Femur (tissue), 1 donor: ENCODE measurements around the gene PPFIBP2.

Experiments
- DNase-seq: peaks from one replicate; pipeline ENCODE4 v3.0.0-alpha.2; 2017

Gene PPFIBP2

DNA sequence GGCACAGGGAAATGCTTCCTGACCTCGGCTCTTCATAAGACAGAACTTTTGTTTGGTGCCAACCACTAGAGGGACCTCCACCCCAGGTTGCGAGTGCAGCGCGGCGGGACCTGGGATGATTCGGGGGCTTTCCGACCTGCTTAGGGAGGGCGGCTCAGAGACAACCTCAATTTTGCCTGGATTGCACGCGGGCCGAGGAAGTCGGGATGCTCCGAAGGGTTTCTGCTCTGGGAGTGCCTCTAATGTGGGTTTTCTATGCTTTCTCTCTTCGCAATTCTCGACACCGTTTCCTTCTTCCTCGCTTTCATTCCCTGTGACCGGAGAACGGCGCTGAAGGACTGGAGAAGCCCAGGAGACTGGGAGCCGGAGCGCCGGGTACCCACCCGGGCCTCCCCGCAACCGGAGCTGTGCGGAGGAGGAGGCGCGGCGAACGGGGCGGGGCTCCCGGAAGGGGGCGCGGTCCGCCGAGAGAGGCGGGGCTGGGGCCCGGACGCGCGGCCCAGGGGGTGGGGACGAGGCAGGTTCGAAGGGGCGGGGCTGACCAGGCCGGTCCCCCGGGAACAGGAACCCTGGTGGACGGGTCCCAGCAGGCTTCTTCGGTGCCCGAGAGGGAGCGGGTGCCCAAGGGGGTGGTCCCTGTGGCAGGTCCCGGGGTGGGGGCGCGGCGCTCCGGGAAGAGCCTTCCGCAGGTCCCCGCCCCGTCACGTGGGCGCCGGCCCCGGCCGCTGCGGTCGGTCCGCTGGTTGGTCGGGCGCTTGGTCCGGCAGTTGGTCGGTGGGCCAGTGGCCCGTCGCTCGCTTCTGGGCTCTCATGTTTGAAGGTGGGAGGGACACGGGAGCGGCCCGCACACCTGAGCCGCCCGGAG lies at the start of gene PPFIBP2:
Gene PPFIBP2, plus strand, starts transcription at position 766 of the 865 bp plus-strand sequence. CDS start 35,477 bp downstream, outside the sequence.
- DNase-seq: peak; percentile 87

DNA sequence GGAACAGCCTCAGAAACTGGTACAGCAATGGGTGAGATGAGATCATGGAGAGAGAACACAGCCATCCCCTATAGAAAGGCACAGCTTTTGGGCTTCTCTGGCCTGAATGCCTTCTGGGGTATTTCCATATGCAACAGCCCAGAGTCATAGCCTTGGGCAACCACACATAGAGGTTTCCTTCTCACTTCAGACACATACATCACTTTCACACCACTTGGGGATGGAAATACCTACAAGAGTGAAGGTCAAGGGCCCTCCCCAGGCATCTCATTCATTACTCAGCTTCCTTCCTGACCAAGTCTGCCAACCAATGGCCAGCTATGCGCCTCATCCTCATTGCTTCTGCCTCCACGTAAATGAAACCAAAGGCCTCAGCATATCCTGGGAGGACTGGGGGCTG lies 46.1 kb upstream of the PPFIBP2 start:
- DNase-seq: no peak

DNA sequence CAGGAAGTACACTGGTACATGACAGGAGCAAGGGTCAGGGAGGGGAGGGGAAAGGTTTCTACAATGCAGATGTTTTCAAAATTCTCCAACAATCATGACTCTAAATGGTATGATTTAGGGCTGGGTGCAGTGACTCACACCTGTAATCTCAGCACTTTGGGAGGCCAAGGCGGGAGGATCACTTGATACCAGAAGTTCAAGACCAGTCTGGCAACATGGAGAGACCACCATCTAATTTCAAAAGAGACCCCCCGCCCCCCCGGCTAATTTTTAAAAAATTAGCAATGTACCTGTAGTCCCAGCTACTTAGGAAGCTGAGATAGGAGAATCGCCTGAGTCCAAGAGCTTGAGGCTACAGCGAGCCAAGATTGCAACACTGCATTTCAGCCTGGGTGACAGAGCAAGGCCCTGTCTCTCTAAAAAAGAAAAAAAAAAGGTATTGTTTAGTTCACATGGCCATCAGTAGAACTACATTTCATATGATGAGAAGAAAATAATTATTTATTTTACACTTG lies 44.4 kb upstream of the PPFIBP2 start:
- DNase-seq: no peak

DNA sequence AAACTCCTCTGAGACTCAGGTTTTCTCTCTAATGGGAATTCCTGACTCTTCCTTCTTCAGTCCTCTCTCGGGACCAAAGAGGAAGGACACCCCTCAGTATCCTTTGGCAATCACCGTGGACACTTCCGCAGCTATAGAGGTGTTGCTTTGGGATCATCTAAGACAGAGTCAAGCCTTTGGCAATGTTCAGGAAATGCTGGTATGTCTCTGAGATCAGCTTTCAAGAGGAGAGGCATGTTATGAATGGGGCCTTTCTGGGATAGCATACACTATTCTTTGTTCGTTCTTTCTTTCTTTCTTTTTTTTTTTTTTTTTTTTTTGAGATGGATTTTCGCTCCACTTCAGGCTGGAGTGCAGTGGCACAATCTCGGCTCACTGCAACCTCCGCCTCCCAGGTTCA lies 42.7 kb upstream of the PPFIBP2 start:
- DNase-seq: no peak

DNA sequence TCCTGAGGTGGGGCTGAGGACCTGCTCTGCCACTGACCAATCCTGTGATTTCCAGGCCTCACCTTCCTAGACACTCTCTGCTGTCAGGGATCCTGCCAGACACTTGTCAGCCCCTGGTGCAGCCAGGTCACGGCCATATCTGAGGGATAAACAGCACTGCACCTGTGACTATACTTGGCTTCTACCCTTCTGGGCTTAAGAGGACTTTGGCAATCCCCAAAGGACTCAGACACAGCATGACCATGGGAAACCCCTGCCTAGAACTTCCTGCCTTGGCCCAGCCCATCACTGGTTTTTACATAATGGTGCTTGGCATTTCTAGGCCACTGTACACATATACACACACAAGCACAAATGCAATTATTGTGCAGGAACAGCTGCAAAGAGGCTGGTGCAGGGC lies 40.1 kb upstream of the PPFIBP2 start:
- no peak for DNase-seq

DNA sequence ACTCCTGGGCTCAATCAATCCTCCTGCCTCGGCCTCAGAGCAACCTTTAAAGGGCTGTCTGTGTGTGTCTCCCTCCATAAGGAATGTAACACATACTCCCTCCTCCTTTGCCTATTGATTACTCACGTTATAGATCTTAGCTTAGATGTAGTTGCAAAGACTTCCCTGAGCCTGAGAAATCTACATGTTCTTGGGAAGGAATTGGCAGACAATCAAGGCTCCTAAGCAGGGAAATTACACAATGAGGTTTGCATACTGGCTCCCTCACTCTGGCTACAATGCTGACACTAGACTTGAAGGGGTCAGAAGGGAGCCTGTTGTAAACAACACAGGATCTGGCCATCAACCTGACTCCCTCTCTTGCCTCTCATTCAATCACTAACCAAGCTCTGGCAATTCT lies 33.7 kb upstream of the PPFIBP2 start:
- DNase-seq: no peak

DNA sequence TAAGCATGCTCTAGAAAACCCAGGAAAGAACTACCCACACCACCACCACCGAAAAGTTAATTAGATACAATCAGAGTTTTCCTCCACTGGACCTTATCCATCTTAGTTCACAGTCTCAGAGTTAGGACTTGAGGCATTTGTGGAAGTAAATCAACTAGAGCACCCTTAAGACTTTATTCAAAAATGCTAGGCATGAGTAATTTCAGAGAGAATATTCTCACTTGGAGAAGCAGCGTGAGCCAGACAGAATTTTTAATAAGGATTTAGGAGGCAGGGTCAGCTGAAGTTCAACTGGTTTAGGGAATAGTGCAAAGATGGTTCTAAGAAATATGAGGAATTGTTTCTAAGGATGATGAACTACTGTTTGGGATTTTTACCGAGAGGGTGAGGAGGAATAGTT lies 29.7 kb upstream of the PPFIBP2 start:
- DNase-seq: no peak

DNA sequence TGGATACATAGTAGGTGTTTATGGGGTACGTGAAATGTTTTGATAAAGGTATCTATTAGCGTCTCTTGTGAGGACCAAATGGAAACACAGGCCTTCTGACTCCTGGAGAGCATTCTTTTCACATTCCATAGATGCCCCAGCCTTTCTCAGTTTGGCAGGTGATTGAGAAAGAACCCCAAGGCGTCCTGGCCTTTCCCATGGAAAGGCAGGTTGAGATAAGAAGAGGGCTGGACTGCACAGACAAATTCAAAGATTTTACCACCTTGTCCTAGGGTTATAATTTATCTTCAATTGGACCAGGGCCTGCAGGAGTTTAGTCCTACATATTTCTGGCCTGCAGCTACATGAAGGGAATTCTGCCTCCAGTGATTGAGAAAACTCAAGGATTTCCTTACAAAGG lies 29.2 kb upstream of the PPFIBP2 start:
- DNase-seq: no peak

DNA sequence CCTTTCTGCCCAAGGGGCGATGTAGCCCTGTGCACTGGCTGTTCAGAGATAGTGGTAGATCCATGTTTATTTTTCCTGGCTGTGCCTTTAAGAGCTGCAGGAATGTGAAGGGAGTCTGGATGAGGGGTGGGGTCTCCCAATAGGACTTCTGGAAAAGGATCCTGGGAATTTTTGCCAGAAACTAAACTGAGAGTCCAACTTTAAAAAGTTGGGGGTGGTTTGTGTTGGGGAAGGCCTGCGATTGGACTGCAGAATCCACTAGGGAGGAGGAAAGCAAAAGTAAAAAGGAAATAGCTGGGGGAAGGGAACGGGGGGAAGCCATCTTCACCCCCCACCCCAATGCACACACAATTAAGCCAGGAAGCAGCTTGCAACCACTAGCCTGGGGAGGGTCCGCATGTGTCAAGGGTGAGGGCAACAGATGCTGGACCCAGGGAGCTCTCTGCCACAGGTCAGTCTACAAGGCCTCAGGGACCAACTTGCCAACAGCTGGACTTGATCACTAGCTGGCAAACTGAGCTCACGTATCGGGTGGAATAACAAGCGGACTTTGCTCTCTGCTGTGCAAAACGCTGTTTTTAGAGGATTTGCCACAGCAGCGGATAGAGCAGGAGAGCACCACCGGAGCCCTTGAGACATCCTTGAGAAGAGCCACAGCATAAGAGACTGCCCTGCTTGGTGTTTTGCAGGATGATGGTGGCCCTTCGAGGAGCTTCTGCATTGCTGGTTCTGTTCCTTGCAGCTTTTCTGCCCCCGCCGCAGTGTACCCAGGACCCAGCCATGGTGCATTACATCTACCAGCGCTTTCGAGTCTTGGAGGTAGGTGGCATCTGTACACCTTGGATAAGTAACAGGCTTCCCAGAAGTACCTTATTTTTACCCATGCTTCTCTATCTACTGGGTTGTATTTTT lies 28.4 kb upstream of the PPFIBP2 start, which contains the start of gene OLFML1:
Gene OLFML1, plus strand, starts transcription at position 321 of the 912 bp plus-strand sequence. Its CDS starts 370 bp downstream, at position 691.
- peak; percentile 74 for DNase-seq

DNA sequence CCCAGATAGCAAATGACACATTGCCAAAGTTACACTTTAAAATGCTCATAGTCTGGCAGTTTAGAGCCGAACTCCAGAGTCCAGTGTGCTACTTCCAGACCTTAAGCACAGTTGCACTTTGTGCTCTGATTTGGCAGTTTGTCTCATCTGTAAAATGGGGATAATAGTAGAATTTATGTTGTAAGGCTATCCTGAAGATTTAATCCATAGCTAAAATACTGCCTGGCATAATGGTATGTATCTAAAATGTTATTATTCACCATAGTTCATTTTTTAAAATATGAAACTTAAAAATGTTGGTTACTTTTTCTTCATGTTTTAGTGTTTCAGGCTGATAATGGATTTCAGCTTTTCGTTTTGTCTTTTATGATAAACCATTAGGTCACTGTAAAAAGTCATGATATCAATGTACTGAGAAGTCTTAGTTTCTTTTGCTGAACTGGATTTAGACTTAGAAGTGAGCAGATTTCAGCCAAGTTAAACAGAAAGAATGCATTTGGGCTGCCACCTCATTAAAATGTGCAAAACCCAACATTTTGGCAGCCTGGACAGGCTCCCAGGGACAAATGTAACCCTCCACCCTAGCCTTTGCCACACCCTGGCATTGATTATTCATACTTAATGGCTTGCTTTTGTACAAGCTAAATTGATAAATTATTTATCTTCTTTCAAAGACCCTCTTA lies 27.6 kb upstream of the PPFIBP2 start:
- no peak for DNase-seq

DNA sequence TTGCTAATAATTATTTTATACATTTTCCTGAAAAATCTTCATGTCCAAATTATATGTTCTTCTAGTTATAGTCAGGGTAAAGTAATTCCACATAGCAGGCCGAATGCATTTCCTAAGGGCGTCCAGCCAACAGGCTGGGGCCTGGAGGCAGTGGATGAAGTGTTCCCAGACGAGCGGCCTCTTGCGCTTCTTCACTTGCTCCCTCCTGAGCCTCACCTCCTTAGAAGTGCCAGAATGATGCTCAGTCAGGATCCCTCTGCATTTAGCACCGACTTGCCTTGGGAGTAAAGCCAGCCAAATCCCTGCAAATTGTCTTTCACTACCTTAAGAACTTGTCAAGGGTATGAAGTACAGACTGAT lies 27.0 kb upstream of the PPFIBP2 start:
- DNase-seq: peak; percentile 74

DNA sequence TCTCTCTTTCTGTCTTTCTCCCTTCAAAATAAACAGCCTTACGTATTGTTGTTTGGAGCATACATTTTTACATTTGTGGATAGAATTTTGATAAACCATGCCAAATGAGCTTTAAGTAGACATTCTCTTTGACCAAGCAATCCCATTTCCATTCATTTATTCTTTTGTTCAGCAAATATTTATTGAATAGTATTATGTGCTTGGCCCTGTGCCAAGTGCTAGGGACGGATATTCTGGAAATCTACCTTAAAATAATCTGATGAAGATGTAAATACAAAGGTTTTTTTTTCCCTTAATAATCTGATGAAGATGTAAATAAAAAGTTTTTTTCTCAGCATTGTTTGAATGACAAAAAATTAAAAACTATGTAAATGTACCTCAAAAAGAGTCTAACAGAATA lies 26.4 kb upstream of the PPFIBP2 start:
- no peak for DNase-seq

DNA sequence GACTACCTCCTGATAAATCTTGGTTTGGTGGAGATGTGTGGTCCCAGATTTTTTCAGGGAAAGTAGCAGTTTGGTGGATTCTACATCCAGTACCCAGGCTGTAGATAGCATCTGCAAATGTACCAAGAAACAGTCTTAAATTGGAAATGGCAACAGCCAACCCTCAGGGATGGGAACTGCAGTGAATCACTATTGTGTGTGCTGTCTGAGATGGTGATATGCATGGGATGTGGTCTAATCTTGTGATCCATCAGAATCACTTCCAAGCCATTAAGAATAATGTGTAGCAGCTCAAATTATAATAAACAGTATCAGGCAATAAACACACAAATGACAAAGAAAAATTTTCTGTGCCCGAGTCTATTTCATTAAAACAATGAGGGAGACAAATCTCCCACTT lies 25.1 kb upstream of the PPFIBP2 start:
- no peak for DNase-seq

DNA sequence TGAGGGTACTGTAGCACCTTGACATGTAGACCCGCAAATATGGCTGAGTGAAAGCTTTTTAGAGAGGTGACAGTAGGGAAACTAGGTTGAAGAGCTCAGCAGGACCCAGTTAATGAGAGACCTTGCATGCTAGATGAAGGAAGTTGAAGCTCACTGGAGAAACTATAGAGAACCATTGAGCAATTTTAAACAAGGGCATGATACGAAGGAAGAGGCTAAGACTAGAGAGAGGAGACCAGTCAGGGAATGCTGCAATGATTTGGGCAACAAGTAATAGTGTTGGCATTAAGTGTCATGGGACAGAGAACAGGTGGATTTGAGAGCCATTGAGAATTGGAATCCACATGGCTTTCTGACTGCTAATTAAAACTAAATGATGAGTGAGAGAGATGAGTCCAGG lies 24.4 kb upstream of the PPFIBP2 start:
- DNase-seq: no peak

DNA sequence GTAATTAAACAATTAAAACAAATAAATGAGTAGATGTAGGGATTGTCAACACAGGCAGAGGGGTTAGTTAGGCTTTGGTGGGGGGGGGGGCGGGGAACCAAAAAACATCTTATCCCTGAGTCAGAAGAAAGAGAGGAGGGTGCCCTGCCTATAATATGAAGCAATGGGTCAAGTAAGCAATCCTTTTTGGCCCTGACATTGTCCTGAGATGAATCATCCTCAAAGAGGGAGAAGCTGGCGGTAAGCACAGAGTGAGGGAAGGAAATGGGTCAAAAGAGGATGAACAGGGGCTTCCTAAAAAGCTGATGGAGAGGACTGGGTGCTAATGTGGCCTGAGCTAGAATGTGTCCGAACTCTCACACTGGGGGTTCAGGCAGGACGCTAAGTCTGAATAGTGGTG lies 23.7 kb upstream of the PPFIBP2 start:
- DNase-seq: no peak

DNA sequence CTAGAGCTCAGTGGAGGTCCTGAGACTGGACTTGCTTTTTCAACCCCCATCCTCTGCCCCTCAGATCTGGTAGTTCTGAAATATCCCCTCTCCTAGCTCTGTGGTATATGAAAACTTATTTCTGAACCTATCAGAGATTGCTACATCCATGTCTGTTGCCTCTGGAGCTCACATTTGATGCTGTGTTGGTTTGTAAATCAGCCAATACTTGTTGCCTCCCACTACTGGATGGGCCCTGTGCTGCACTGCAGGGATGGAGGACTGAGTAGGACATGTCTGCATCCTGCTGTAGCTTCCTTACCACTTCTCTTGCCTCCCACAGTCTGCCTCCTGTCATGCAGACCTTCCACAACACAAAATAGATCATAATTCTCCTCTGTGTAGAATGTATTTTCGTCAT lies 23.3 kb upstream of the PPFIBP2 start:
- DNase-seq: no peak

DNA sequence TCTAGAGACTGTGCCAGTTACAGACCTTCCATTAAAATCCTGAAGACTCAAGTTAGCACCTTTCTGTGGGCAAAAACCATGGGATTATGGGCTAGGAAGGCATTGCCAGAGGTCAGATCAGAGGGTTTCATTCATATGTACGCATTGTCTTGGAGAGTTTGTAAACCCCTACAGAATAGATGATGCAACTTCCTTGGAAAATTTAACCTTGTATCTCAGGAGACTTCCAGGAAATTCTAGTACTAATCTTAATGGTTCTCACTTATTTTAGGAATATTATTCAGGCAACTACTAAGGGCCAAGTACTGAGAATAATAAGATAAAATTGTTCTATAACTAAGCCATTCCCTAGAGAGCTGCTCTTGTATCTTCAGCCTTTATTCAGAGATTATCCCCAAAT lies 21.5 kb upstream of the PPFIBP2 start:
- no peak for DNase-seq

DNA sequence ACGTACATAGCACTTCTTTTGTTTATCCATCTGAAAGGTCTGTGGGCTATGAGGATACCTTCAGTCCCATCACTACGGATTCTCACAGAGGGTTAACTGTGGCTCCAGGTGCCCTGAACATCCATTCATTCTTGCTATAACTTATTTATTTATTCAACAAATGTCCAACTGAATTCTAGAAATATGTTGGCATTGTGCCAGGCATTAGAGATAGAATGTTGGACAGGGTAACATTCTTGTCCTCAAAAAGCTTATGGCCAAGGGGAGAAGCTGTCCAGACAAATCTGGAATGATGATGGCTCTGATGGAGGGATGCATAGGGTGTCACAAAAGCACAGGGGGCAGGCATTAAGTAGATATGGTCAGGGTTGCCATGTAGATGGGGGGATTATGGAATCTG lies 20.1 kb upstream of the PPFIBP2 start:
- DNase-seq: no peak

DNA sequence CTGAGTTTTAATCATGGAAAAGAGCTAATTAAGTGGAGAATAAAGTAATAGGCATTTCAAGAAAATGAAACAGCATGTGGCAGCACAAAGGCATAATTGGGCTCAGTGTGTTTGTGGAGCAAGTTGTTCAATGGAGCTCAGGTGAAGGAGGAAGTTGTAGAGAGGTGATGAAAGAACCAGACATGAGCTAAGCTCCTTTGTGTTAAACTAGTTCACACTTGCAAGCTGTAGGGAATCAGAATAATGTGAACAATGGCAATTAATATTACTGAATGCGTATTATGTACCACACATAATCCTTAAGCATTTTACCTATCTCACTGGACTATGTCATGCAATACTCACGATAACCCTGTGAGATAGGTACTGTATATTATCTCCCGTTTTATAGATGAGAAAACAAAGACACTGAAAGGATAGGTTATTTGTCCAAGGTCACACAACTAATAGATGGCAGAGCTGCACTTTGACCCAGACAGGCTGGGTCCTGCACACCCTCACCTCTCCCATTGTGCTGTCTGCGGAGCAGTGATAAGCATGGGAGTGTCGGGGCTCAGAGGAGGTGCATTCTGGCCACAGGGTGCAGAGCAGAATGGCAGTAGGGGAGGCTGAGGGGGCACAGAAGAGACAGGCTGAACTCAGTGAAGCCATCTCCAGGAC lies 19.6 kb upstream of the PPFIBP2 start:
- DNase-seq: no peak

DNA sequence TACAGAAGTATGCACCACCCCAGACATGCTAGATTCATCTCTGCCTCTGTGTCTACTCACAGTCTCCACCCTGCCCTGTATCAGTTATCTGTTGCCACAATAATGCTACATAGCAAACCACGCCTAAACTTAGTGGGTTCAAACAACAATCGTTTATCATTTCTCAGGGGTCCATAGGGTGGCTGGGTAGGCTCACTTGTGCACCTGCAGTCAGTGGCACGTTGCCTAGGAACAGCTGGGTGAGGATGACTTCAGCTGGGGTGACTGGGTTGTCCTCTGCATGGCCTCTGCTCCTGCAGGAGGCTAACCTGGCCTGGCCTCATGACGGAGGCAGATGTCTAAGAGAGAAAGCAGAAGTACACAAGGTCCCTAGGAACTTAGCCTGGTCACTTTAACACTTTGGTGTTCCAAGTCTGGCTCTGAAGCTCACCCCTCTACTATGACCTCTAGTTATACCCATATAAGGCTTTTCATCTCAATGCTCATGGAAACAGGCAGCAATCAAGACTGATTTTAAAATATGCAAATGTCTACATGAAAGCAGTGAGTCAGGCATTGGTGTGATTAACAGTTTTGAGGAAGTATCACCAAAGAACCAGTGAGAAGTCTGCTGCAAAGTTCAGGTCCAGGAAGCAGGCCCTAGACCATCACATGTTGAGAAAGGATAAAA lies 17.8 kb upstream of the PPFIBP2 start:
- DNase-seq: no peak

DNA sequence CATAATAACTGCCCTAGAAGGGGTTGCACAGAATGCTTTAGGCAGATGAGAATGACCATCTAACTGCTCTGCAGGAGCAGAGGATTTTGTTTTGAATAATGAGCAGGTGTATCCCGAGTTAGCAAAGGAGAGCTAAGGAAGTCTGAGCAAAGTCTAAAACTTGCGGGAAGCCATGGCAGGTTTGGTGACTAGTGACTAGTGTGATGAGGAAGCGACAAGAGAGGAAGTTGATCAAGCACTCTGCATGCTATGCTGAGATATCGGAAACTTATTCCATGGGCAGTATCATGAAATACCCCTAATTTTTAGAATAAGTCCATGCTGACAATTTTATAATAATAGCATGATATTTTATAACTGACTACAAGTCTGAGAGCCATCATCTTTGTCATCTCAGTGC lies 15.6 kb upstream of the PPFIBP2 start:
- DNase-seq: no peak

DNA sequence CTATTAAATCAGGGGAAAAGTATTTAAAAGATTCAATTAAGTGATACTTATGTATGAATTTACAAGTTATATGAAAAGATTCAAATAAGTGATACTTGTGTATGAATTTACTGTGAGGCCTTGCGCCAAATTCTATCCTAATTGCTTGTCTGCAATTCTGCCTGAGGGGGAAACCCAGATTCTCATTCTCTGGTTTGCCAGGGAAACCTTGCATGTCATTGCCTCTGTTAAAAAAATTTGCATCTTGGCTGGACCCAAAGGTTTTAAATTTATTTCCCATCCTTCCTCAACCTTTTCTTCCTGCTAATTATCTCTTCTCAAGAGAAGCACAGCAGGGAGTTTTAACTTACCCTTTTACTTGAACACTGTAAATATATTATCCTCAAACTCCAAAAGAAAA lies 14.7 kb upstream of the PPFIBP2 start:
- no peak for DNase-seq
